Activated T-cell treated with anti-CD3 and anti-CD28 coated beads, Interleukin-2, amount 50 U/mL, for 72 hours (primary cell): ENCODE measurements around the gene ENTR1. TPM values are rescaled to one million over a fixed set of nuclear protein-coding genes. Genes with fewer than 3 reads are reported as not detected.

ENCODE experiments used
- total RNA-seq, 2 donors: library from RNA; stranded (reverse); gene quantifications; one replicate each; pipeline ENCODE4 v1.2.3, GENCODE V29; 2022

ENTR1 gene
- total RNA-seq, 2 donors from 2014 or later, result 47.2 to 70.6 TPM

Other genes with a start within 250 kb of the ENTR1 start
- under 1 TPM in 1 of 2 donors, not detected in 1; 0.17 TPM for gene LHX3, start 205.5 kb downstream of the ENTR1 start, total RNA-seq
- 10 to 100 TPM; 21.5 to 25.1 TPM for gene QSOX2, start 164.8 kb downstream of the ENTR1 start, total RNA-seq
- gene CCDC187, start 106.5 kb downstream of the ENTR1 start, total RNA-seq, result not detected
- 10 to 100 TPM; 11.6 to 12.3 TPM for gene GPSM1, start 83.1 kb downstream of the ENTR1 start, total RNA-seq
- 10 to 100 TPM; 10.8 to 14.4 TPM for gene DNLZ, start 46.9 kb downstream of the ENTR1 start, total RNA-seq
- 1 to 10 TPM; 1.2 to 1.6 TPM for gene CARD9, start 36.9 kb downstream of the ENTR1 start, total RNA-seq
- 10 to 100 TPM; 10.9 to 14.3 TPM for gene SNAPC4, start 10.4 kb downstream of the ENTR1 start, total RNA-seq
- 10 to 100 TPM; 61.9 to 62.7 TPM for gene PMPCA, start within 50 bp of the ENTR1 start, total RNA-seq
- gene INPP5E, start 29.2 kb upstream of the ENTR1 start, total RNA-seq, result 10 to 100 TPM; 17.2 to 20.1 TPM
- 10 to 100 TPM; 69.5 to 74.5 TPM for gene SEC16A, start 72.4 kb upstream of the ENTR1 start, total RNA-seq
- 10 to 100 TPM; 71.6 to 84.2 TPM for gene NOTCH1, start 135.4 kb upstream of the ENTR1 start, total RNA-seq